ENCODE measurements around the gene VWA1. TPM values are rescaled to one million over a fixed set of nuclear protein-coding genes. Genes with fewer than 3 reads are reported as not detected.

Gene VWA1
- polyA plus RNA-seq, 2 of the 4 experiments (the other 2 are of a cell fraction): 4.0 to 5.3 TPM

DNA sequence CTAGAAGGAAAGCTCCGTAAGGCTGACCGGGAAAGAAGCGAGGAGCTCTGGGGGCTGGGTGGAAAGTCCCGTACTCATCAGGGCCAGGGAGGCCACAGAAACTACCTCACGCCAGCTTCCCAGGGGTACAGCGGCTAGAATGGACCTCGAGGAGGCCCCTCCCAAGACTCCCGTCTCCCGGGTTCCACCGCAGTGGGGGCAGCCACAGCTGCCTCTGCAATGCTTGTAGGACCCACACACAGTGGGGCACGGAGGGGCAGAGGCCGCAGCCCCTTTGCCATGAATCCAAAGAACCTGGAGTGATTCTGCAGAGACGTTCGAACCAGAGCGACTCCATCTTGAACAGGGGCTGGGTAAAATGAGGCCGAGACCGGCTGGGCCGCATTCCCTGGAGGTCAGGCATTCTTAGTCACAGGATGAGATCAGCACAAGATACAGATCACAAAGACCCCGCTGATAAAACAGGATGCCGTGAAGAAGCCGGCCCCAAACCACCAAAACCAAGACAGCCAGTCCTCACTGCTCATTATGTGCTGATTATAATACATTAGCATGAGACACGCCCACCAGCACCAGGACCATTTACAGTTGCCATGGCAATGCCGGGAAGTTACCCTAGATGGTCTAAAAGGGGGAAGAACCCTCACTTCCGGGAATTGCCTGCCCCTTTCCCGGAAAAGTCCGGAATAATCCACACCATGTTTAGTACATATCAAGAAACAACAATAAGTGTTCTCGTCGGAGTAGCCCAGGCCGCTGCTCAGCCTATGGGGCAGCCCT, 12.8 kb upstream of the VWA1 start:
- 0 out of 3 replicates have a peak, but pooled peaks cover 3% of the 10 kb centered on the region for H3K4me1 ChIP-seq
- H3K4me3 ChIP-seq: no peak overlapping the region
- no peak overlapping the region for H3K4me2 ChIP-seq
- 73% methylated on average over 19 of the region's 29 CpGs for WGBS (ENCODE audit: missing lambda C conversion rate)
- CTCF ChIA-PET: interaction anchor here (2.3 kb wide), 1 partner anchor 18 kb away, joined by 13 read pairs; no protein-coding TSS in a partner anchor
- no peaks in the 10 kb centered on the region for H3K9me3 ChIP-seq
- POLR2A ChIA-PET: no interaction called here
- DNase-seq (ENCODE audit: low read depth in 1 of 2, low spot score in 1 of 2): no peak
- FAIRE-seq: no peak
- no peak overlapping the region for H3K27ac ChIP-seq
- peak; percentile 85; the same call in 1 of the 2 replicates for TF ChIP-seq HOXB13 (CRISPR knock-in tag; IDR thresholded peaks at IDR 0.05; ENCODE audit: low read depth)
- no peak for TF ChIP-seq SREBF2 (IDR thresholded peaks at IDR 0.05)
- TF ChIP-seq KDM1A (IDR thresholded peaks at IDR 0.05; ENCODE audit: low read depth): no peak
- no peak for TF ChIP-seq CBX2 (IDR thresholded peaks at IDR 0.05; ENCODE audit: borderline replicate concordance, low read depth)
- TF ChIP-seq USF2 (IDR thresholded peaks at IDR 0.05): no peak
- no peak for TF ChIP-seq MAFK (IDR thresholded peaks at IDR 0.05; ENCODE audit: partially characterized antibody)
- 0 out of 2 replicates have a peak, but pooled peaks have one; percentile 38 for TF ChIP-seq FOXS1 (CRISPR knock-in tag; IDR thresholded peaks at IDR 0.05)
- no peak for TF ChIP-seq ZNF302 (CRISPR knock-in tag; IDR thresholded peaks at IDR 0.05)
- TF ChIP-seq REST (IDR thresholded peaks at IDR 0.05): no peak
- TF ChIP-seq POLR2A (IDR thresholded peaks at IDR 0.05; ENCODE audit: low read length): no peak
- no peak for TF ChIP-seq MYC (IDR thresholded peaks at IDR 0.05; ENCODE audit: borderline replicate concordance, low read length)
- TF ChIP-seq EHMT2 (IDR thresholded peaks at IDR 0.05; ENCODE audit: low read depth): no peak
- TF ChIP-seq EHF (CRISPR knock-in tag; IDR thresholded peaks at IDR 0.05): no peak
- TF ChIP-seq FOSB (CRISPR knock-in tag; IDR thresholded peaks at IDR 0.05): no peak
- TF ChIP-seq RNF2 (IDR thresholded peaks at IDR 0.05; ENCODE audit: borderline replicate concordance, low read depth): no peak
- TF ChIP-seq ZSCAN20 (CRISPR knock-in tag; IDR thresholded peaks at IDR 0.05): no peak
- TF ChIP-seq BHLHE40 (IDR thresholded peaks at IDR 0.05; ENCODE audit: low read depth, low read length): no peak
- no peak for TF ChIP-seq HOXB5 (CRISPR knock-in tag; IDR thresholded peaks at IDR 0.05)
- TF ChIP-seq, protein P1, sequence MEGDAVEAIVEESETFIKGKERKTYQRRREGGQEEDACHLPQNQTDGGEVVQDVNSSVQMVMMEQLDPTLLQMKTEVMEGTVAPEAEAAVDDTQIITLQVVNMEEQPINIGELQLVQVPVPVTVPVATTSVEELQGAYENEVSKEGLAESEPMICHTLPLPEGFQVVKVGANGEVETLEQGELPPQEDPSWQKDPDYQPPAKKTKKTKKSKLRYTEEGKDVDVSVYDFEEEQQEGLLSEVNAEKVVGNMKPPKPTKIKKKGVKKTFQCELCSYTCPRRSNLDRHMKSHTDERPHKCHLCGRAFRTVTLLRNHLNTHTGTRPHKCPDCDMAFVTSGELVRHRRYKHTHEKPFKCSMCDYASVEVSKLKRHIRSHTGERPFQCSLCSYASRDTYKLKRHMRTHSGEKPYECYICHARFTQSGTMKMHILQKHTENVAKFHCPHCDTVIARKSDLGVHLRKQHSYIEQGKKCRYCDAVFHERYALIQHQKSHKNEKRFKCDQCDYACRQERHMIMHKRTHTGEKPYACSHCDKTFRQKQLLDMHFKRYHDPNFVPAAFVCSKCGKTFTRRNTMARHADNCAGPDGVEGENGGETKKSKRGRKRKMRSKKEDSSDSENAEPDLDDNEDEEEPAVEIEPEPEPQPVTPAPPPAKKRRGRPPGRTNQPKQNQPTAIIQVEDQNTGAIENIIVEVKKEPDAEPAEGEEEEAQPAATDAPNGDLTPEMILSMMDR (IDR thresholded peaks at IDR 0.05): no peak
- TF ChIP-seq, protein P2, sequence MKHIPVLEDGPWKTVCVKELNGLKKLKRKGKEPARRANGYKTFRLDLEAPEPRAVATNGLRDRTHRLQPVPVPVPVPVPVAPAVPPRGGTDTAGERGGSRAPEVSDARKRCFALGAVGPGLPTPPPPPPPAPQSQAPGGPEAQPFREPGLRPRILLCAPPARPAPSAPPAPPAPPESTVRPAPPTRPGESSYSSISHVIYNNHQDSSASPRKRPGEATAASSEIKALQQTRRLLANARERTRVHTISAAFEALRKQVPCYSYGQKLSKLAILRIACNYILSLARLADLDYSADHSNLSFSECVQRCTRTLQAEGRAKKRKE (CRISPR knock-in tag; IDR thresholded peaks at IDR 0.05; ENCODE audit: low read depth): peak; percentile 72; the same call in 1 of the 2 replicates
- no peak for TF ChIP-seq HES2 (IDR thresholded peaks at IDR 0.05)
- no peak for TF ChIP-seq TFCP2L1 (CRISPR knock-in tag; IDR thresholded peaks at IDR 0.05)
- TF ChIP-seq FOSL2 (IDR thresholded peaks at IDR 0.05): no peak
- no peak for TF ChIP-seq FOSL2 (CRISPR knock-in tag; IDR thresholded peaks at IDR 0.05)
- no peak for ATAC-seq
